Stimulated activated CD4-positive, alpha-beta T cell treated with anti-CD3 and anti-CD28 coated beads, Interleukin-2, amount 100 ng/mL, for 48 hours (primary cell): ENCODE measurements around the gene RGPD4.
A peak's percentile ranks its signal among the peaks of the same experiment; 100 is the strongest.

Experiments used
- DNase-seq, 2 donors: peaks; one replicate each; pipeline ENCODE4 v3.0.0-alpha.2; 2020

RGPD4 gene

GRCh38 chr2:107931412-107931811 is 104.7 kb downstream of the RGPD4 start:
- no peak for DNase-seq

- no peak for DNase-seq
Observed at GRCh38 chr2:107932488-107932887, 105.8 kb downstream of the RGPD4 start.

GRCh38 chr2:107932979-107933378 is 106.3 kb downstream of the RGPD4 start:
- no peak for DNase-seq

GRCh38 chr2:107936433-107937359 is 110.0 kb downstream of the RGPD4 start:
- peak in 1 of 2 donors; percentile 4 for DNase-seq
